GM10847 (cell line): Measurements from ENCODE around the gene CDH4.

Experiments used
- POLR2A ChIP-seq: IDR thresholded peaks from 2 replicates; pipeline ENCODE4 v1.6.1; 2011; ENCODE audit not compliant: insufficient read length; ENCODE audit errors: extremely low read depth

The CDH4 gene

GRCh38 chr20:61799928-61800327 lies 547.9 kb downstream of the CDH4 start:
- TF ChIP-seq POLR2A, result no peak

GRCh38 chr20:61800359-61801064 lies 548.5 kb downstream of the CDH4 start:
- no peak for TF ChIP-seq POLR2A

GRCh38 chr20:61801065-61801360 lies 549.0 kb downstream of the CDH4 start:
- no peak for TF ChIP-seq POLR2A

GRCh38 chr20:61801428-61801827 lies 549.4 kb downstream of the CDH4 start:
- TF ChIP-seq POLR2A, result no peak

- TF ChIP-seq POLR2A, result no peak
Observed at GRCh38 chr20:61801857-61802442, 549.9 kb downstream of the CDH4 start.

- no peak for TF ChIP-seq POLR2A
Observed at GRCh38 chr20:61802721-61803311, 550.8 kb downstream of the CDH4 start.

GRCh38 chr20:61803416-61803914 lies 551.4 kb downstream of the CDH4 start:
- no peak for TF ChIP-seq POLR2A

- no peak for TF ChIP-seq POLR2A
Observed at GRCh38 chr20:61803915-61804751, 552.1 kb downstream of the CDH4 start.

- TF ChIP-seq POLR2A, result no peak
Observed at GRCh38 chr20:61804752-61805295, 552.8 kb downstream of the CDH4 start.

- TF ChIP-seq POLR2A, result no peak
Observed at GRCh38 chr20:61805365-61805764, 553.3 kb downstream of the CDH4 start.

GRCh38 chr20:61805781-61806180 lies 553.7 kb downstream of the CDH4 start:
- no peak for TF ChIP-seq POLR2A

GRCh38 chr20:61806314-61806713 lies 554.3 kb downstream of the CDH4 start:
- TF ChIP-seq POLR2A, result no peak

- no peak for TF ChIP-seq POLR2A
Observed at GRCh38 chr20:61806995-61807394, 554.9 kb downstream of the CDH4 start.

GRCh38 chr20:61807471-61808160 lies 555.6 kb downstream of the CDH4 start:
- no peak for TF ChIP-seq POLR2A

GRCh38 chr20:61808447-61808846 lies 556.4 kb downstream of the CDH4 start:
- TF ChIP-seq POLR2A, result no peak
